NOMO-1 treated with DMSO at 0.1 percent for 48 hours (cell line): Measurements from ENCODE around the gene IPCEF1.
"Not testable (repeated sequence)": the region's sequence is repeated elsewhere in the genome, so short reads cannot be mapped to it uniquely, and the experiment has no call there.

Experiments used
- DNase-seq: peaks from one replicate; lab custom pipeline; 2025; ENCODE audit not compliant: unreplicated experiment; lab: John Stamatoyannopoulos, UW

The IPCEF1 gene

DNA sequence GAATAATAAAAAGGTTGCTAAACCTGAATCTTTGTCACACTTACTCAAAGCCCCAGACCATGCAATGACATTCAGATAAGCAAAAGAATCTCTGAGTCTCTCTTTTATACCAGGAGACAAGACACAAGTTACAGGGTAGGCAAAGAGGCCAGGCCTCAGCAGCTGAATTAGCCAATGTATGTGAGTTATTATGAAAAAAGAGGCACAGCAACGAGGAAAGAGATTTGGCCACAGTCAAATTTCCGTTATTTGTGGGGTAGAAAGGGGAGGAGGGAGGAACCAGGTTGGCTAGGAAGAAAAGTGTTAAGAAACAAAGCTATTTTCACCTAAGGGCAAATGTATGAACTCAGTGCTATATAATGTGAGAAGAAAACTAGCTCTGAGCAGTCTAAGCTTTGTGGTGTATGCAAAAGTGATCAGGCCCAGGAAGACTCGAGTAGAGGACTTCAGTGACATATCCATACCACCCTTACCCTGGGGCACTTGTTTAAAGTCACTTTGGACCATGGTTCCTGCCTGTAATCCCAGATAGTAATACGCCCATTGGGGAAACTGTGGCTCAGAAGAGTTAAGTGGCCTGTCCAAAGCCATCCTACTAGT is 19.1 kb downstream of the IPCEF1 start:
- DNase-seq = peak; percentile 27

DNA sequence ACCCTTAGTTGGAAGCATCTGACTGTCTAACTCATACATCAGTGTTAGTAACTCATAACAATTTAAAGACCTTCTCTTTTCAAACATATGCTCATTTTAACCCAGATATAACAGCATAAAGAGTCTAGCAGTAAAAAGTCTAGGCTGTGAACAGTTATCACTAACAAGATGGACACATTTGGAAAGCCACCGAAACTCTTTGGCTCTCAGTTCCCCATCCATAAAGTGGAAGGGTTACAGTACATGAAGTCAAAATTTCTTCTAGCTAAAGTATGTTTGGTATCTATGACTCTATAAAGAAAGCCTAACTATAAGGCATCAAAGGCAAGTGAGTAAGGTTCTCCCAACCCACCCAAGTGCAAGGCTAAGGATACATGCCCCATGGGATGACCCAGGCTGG is 22.5 kb downstream of the IPCEF1 start:
- not testable (repeated sequence) for DNase-seq

DNA sequence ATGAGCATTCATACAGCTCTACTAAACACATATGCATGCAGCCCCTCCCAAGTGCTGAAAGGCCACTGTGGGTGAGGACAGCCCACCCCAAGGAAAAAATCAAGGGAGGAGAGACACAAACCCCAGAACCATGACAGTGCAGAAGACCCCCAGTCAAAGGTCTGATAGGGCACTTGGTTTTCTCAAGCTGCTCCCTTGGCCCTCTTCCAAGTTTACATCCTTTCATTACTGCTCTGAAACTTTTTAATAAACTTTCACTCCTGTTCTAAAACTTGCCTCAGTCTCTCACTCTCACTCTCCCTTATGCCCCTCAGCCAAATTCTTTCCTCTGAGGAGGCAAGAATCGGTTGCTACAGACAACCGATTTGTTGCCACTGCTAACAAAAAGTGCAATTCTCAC is 24.9 kb downstream of the IPCEF1 start:
- no peak for DNase-seq

DNA sequence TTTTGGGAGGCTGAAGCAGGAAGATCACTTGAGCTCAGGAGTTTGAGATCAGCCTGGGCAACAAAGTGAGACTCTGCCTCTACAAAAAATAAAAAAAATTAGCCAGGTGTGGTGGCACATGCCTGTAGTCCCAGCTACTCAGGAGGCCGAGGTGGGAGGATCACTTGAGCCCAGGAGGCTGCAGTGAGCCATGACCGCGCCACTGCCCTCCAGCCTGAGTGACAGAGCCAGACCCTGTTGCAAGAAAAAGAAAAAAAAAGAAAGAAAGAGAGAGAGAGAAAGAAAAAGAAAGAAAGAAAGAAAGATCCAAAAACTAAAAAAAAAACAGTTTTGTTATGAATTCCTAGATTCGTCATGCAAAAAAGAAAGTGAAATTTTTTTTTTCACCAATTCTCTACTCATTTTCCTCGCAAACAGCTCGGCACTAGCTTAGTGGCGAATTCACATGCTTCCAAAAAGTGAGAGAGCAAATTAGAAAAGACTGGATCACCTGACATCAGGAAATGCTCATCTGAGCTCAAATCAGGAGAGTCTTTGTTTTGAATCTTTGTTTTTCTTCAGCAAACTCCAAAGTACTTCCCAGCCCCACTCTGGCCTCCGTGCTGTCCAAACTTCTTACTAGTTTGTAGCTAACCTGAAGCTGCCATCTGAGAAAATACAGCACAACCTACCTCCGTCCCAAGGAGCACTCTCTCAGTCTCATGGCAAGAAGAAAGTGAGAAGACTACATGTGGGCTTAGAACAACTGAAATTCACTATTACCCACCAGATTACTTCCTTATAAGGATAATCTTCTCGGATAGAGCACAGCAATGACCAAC is 27.0 kb downstream of the IPCEF1 start:
- DNase-seq = no peak

DNA sequence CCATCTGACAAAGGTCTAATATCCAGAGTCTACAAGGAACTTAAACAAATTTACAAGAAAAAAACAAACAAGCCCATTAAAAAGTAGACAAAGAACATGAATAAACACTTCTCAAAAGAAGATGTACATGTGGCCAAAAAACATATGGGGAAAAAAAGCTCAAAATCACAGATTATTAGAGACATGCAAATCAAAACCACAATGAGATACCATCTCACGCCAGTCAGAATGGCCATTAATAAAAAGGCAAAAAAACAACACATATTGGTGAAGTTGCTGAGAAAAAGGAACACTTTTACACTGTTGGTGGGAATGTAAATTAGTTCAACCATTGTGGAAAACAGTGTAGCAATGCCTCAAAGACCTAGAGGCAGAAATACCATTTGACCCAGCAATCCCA is 29.3 kb downstream of the IPCEF1 start:
- not testable (repeated sequence) for DNase-seq

DNA sequence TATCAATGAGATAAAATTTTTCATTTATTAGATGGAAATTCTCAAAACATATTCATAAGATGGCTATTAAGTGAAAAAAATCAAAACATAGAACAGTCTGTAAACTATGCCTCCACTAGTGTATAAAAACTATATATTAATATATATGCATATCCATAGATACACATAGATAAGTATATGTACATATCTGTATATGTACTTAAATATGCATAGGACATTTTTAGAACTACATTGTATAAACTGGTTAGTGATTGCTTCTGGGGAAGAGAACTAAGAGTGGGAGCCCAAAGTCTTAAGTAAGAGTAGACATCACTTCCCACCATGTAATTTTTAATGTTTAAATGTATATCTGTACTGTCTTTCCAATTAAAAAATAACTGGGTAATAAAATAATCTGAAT is 31.5 kb downstream of the IPCEF1 start:
- no peak for DNase-seq

DNA sequence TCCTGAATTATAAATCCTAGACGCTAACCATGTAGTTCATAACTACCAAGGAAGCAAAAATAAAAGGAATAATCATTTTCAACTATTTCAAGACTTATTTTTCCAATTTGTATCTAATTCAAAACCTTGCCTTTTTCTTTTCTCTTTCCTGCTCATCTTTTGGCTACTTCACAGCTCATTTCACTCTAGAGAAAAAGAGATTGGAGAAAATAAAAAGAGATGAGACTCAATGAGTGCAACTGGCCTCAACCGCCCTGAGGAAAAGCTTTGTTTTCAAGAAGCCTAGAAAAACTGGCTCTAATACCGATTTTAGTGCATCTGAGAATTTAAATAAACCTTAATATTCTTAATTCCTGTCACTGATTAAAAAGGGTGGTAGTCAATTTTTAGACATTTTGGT is 36.4 kb downstream of the IPCEF1 start:
- DNase-seq = no peak

DNA sequence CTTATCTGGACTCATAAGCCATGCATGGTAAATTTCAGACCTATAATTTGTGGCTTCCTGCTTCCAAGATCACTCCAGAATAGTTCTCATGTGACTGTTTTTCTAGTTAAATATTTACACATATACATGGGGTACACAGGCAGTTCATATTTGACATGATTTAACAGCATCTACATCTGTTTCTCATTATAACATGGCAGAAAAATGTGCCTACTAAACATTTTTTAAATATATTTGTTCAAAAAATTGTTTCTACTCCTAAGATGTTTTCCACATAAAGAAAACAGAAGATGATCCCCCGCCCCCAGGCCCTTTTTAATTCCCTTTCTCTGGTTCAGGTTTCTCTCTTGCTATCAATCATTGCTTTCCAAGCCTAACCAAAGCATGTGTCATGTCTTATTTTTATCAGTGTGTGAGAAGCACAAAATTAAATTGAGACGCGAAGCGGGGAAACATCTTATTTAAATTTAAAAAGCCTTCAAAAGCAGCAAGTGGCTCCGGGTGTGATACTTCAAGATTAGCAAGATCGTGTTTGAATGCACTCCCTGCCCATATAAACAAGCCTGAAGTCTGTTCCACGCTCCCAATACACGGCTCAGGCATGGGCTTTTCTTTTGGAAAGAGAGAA is 37.3 kb downstream of the IPCEF1 start:
- DNase-seq = no peak

DNA sequence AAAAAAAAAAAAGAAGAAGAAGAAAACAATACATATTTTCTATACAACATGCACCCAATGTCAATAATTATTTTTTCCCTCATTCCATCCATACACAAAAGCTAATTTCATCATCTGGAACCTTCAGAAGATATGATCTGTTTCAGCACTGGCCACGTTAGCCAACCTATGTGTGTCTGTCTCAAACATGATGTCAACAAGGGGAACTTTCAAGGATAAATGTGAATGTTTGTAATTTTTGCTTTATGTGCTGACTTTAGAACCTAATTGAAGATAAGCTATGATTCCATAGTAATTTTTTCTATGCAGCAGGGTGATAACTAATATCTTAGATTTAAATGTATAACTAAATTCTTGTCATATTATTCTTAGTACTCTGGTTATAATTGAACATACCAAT is 37.9 kb downstream of the IPCEF1 start:
- DNase-seq = no peak

DNA sequence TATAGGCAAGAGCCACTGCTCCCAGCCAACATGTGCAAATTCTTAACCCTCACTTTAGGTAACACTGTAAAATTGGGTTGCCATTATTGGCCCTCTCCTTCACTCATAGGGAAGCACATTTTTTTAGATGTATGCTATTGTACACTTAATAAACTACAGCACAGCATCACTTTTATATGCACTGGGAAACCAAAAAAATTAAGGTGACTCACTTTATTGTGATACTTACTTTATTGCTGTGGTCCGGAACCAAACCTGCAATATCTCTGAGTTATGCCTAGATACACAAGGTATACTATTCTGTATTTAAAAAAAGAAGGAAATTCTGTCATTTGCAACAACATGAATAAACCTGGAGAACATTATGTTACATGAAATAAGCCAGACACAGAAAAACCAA is 40.5 kb downstream of the IPCEF1 start:
- DNase-seq = no peak

DNA sequence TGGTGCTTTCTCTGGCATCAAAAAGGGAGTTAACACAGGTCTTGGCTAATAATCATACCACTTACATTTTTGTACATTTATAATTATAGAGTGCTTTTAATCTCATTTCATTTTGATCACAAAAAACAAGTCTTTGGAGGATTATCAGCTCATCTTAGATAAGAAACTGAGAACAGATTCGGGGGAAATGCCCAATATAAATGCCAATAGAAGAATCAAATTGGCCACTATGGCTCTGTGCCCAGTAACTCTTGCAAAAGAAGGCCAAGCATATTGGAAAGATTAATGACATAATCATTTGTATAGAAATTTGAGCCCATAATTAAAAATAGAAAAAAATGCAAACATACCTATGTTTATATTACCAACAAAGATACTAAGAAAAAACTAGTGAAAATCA is 42.5 kb downstream of the IPCEF1 start:
- DNase-seq = no peak

DNA sequence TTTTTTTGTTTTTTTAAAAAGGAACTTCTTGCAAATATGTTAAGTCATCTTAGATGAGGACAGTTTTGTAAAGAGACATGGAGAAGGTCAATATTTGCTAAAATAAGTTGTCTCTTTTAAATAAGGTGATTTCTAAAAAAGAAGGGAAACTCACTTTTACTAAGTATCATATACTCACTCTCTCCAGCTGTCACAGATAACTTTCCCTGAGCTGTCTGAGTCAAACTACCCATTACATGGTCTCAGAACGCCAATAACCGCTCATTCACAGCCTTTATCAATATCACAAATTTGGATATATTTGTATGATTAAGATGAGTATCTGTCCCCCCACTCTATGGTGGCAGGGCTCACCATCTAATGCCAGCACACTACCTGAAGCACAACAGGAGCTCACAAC is 47.6 kb downstream of the IPCEF1 start:
- no peak for DNase-seq

DNA sequence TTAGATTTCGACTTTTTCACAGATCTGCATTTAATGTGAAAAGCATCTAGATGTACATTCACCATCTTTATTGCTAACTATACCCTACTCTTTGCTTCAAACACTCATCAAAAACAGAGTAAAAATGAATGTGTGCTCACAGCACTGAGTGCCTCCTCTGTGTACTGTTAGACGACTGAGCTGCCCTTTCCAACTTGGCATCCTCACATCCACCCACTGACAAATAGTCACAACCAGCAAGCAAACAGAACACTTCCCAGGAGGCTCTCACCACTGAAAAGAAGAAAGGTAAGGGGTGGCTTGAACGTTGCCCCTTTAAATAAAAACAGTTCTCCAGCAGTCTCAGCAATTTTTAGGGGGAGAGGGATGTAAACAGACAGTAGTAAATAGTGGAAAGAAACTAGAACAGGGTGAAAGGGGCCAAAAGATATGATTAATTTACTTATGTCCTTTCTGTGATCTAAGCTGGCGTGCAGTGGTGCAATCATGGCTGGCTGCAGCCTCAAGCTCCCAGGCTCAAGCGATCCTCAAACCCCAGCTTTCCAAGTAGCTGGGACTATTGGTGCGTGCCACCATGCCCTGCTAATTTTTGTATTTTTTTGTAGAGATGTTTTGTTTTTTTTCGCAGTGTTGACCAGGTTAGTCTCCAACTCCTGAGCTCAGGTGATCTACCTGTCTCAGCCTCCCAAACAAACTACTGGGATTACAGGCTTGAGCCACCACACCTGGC is 48.7 kb downstream of the IPCEF1 start:
- no peak for DNase-seq

DNA sequence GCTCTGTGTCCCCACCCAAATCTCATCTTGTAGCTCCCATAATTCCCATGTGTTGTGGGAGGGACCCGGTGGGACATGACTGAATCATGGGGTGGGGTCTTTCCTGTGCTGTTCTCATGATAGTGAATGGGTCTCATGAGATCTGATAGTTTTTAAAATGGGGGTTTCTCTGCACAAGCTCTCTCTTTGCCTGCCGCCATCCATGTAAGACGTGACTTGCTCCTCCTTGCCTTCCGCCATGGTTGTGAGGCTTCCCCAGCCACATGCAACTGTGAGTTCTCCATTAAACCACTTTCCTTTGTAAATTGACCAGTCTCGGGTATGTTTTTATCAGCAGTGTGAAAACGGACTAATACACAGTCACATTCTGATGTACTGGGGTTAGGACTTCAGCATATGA is 49.5 kb downstream of the IPCEF1 start:
- DNase-seq = not testable (repeated sequence)

DNA sequence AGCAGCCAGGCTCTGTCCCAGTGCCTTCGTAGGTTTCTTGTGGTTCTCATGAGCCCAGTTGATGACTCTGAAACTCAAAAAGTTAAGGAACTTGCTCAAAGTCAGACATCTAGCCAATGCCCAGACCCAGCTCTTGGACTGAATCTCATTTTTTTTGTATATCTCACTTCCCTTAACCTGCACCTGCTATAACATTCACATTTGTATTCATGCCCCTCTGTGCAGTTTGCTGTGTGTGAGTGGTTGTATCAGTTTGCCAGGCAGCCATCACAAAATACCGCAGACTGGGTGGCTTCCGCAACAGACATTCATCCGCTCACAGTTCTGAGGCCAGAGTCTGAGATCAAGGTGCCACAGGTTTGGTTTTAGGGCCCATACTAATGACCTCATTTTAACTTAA is 49.9 kb downstream of the IPCEF1 start:
- no peak for DNase-seq

DNA sequence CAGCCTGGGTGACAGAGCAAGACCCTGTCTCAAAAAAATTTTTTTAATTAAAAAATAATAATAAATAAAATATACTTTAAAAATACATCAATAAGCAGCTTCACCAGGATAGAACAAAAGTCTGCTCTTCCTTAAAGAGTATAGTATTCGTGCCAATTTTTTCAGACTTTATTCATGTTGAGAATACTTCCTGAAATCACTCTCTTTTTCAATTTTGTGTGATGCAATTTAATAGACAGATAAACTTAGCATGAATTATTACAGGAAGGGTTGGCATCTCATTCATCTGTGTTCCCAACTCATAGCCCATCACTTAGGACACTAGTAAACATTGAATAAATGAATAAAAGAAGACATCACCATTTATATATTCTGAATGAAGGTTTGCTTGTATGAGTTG is 52.4 kb downstream of the IPCEF1 start:
- DNase-seq = peak; percentile 61

DNA sequence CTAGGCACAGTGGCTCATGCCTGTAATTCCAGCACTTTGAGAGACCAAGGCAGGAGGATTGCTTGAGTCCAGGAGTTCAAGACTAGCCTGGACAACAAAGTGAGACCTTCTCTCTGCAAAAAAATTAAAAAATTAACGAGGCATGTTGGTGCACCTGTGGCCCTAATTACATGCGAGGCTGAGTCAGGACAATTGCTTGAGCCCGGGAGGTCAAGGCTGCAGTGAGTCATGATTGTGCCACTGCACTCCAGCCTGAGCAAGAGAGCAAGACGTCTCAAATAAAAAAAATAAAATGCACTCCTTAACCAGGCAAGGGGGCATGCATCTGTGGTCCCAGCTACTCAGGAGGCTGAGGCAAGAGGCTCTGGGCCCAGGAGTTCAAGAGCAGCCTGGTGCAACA is 53.0 kb downstream of the IPCEF1 start:
- peak; percentile 40 for DNase-seq

DNA sequence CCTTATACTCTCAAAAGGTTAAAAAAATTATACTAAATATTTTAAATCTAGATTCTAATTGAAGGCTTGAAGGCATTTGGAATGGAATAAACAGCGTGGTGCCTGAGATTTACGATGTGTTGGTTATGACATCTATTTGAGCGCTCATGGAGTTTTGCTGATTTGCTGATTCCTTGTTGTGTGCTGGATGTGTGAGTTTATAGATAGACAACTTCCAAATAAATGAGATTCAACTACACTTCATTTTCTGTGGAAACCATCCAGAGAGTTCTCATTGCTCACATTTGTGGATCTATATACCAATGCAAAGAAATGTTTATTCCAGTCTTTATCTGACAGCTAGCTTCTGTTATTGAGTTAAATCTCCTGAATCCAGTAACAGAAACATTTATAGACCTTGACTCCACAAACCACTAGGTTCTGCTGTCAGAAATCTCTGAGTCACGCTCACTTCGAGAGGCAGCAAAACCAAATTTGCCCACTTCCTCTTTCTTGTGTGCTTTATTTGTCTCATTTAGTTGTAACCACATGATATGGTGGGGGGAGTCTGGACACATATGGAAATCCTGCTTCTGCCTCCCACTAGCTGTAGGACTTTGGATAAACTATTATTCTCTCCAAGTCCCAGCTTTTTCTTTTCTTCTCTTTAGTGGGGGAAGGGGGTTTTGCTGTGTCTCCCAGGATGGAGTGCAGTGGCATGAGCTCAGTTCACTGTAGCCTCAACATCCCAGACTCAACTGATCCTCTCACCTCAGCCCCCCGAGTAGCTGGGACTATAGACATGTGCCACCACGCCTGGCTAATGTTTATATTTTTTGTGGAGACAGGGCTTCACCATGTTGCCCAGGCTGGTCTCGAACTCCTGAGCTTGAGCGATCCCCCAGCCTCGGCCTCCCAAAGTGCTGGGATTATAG is 54.5 kb downstream of the IPCEF1 start:
- peak; percentile 97 for DNase-seq

DNA sequence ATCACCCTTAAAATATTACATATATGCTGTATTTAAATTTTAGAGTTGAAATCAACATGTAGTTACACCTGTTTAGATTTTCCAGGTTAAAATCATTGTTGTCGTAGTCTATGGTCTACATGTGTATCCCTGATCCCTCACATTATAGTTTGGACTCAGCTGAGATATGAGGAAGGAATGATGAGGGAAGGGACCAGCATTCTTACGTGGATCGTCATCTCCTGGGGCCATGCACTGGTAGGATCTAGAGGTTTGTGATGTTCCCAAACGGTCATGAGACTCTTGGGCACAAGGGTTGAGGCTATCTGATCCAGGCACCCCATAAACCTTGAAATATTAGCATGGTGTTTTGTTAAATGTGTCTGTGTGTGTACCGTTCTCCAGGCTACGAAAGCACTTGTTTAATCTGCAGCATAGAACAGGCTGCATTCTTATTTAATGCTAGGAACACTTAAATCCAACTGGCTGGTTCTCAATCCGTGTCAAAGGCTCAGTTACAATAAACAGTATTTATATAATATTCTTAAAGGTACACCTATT is 55.4 kb downstream of the IPCEF1 start:
- DNase-seq = no peak

DNA sequence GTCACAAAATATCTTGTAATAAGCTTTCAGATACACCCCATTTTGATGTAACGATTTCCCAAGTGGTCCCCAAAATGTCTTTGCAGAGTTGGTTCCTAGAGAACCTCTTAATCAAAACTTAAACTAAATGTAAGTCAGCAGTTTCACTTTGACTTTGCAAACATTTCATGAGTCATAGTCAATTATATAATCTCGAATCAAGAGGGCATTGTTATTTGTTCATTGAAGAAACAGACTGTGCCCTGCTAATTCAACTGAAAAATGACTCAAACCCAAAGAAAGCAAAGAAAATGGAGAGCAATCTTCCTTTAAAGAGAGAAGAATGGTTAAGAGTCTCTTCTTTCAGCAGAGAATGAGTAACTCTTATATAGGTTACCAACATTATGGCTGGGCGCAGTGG is 58.3 kb downstream of the IPCEF1 start:
- DNase-seq = peak; percentile 25
